C4-2B (cell line): ENCODE data around the gene GAS6.

Source experiments
- CTCF ChIP-seq: fragments of 450-650 bp; conservative IDR thresholded peaks from 2 replicates; pipeline ENCODE4 v1.5.1; 2017; ENCODE audit warnings: mild to moderate bottlenecking
- ZFX ChIP-seq: fragments of 450-650 bp; IDR thresholded peaks from 2 replicates; pipeline ENCODE4 v1.6.1; 2017

- TF ChIP-seq CTCF (no peak), ZFX (no peak)
These were observed 29.2 kb downstream of the GAS6 start for GRCh38 chr13:113834496-113835200.
